Measurements from ENCODE around the gene GSDMA.

- TF ChIP-seq CTCF (IDR thresholded peaks at IDR 0.05) (no peak), POLR2A (IDR thresholded peaks at IDR 0.05) (no peak), POLR2AphosphoS5 (IDR thresholded peaks at IDR 0.05) (no peak), EP300 (IDR thresholded peaks at IDR 0.05) (no peak)
Measured at GRCh38 chr17:40020146-40020545, 57.3 kb downstream of the GSDMA start.

Measured in suprapubic skin (tissue), 4 donors.